ENCODE results near the gene STIM2.

- TF ChIP-seq EZH2phosphoT487 (IDR thresholded peaks at IDR 0.05) (no peak), EZH2 (IDR thresholded peaks at IDR 0.05) (no peak), CTCF (IDR thresholded peaks at IDR 0.05) (no peak)
Measured at GRCh38 chr4:27062256-27062655, 201.6 kb downstream of the STIM2 start.

Data from neural progenitor cell (in vitro differentiated cells).